ENCODE results near the gene UGT1A8. TPM values are rescaled to one million over a fixed set of nuclear protein-coding genes. Genes with fewer than 3 reads are reported as not detected.
A peak's percentile ranks its signal among the peaks of the same experiment; 100 is the strongest.
"Not testable (repeated sequence)": the region's sequence is repeated elsewhere in the genome, so short reads cannot be mapped to it uniquely, and the experiment has no call there.

Gene UGT1A8
- polyA plus RNA-seq, 3 donors, result not detected

- DNase-seq (ENCODE audit: extremely low read depth in 1 of 11, low read depth in 9 of 11, low spot score in 4 of 11), result no peak
These were observed 88.6 kb downstream of the UGT1A8 start for GRCh38 chr2:233705911-233706506.

- no peak for DNase-seq (ENCODE audit: extremely low read depth in 1 of 11, low read depth in 9 of 11, low spot score in 4 of 11)
These were observed 89.3 kb downstream of the UGT1A8 start for GRCh38 chr2:233706720-233707119.

- DNase-seq (ENCODE audit: extremely low read depth in 1 of 11, low read depth in 9 of 11, low spot score in 4 of 11), result no peak
These were observed 90.7 kb downstream of the UGT1A8 start for GRCh38 chr2:233707940-233708644.

- no peak for DNase-seq (ENCODE audit: extremely low read depth in 1 of 11, low read depth in 9 of 11, low spot score in 4 of 11)
These were observed 91.5 kb downstream of the UGT1A8 start for GRCh38 chr2:233708942-233709341.

GRCh38 chr2:233711312-233712008 is 94.0 kb downstream of the UGT1A8 start:
- DNase-seq (ENCODE audit: extremely low read depth in 1 of 11, low read depth in 9 of 11, low spot score in 4 of 11), result peak; percentile 33 to 70 (median 53)

GRCh38 chr2:233712611-233713261 is 95.3 kb downstream of the UGT1A8 start, which contains the start of gene UGT1A5:
Gene UGT1A5 (plus strand): TSS chr2:233712907. CDS start chr2:233712992, 85 bp downstream.
- no peak for DNase-seq (ENCODE audit: extremely low read depth in 1 of 11, low read depth in 9 of 11, low spot score in 4 of 11)

GRCh38 chr2:233713262-233713615 is 95.8 kb downstream of the UGT1A8 start:
- no peak for DNase-seq (ENCODE audit: extremely low read depth in 1 of 11, low read depth in 9 of 11, low spot score in 4 of 11)

- DNase-seq (ENCODE audit: extremely low read depth in 1 of 11, low read depth in 9 of 11, low spot score in 4 of 11), result no peak
These were observed 96.7 kb downstream of the UGT1A8 start for GRCh38 chr2:233714121-233714520.

- DNase-seq (ENCODE audit: extremely low read depth in 1 of 11, low read depth in 9 of 11, low spot score in 4 of 11), result no peak
These were observed 101.1 kb downstream of the UGT1A8 start, which contains the start of gene UGT1A4 for GRCh38 chr2:233718552-233718951. Gene UGT1A4 (plus strand): TSS chr2:233718736. CDS start chr2:233718821, 85 bp downstream.

GRCh38 chr2:233728723-233729301 is 111.4 kb downstream of the UGT1A8 start, which contains the start of gene UGT1A3:
Gene UGT1A3 (plus strand): TSS chr2:233729042. CDS start chr2:233729127, 85 bp downstream.
- DNase-seq (ENCODE audit: extremely low read depth in 1 of 11, low read depth in 9 of 11, low spot score in 4 of 11), result no peak

GRCh38 chr2:233736868-233737653 is 119.6 kb downstream of the UGT1A8 start:
- DNase-seq (ENCODE audit: extremely low read depth in 1 of 11, low read depth in 9 of 11, low spot score in 4 of 11), result not testable (repeated sequence)

GRCh38 chr2:233740870-233741269 is 123.4 kb downstream of the UGT1A8 start:
- DNase-seq (ENCODE audit: extremely low read depth in 1 of 11, low read depth in 9 of 11, low spot score in 4 of 11), result no peak

- no peak for DNase-seq (ENCODE audit: extremely low read depth in 1 of 11, low read depth in 9 of 11, low spot score in 4 of 11)
These were observed 126.2 kb downstream of the UGT1A8 start for GRCh38 chr2:233743464-233744259.

GRCh38 chr2:233745073-233745755 is 127.8 kb downstream of the UGT1A8 start:
- no peak for DNase-seq (ENCODE audit: extremely low read depth in 1 of 11, low read depth in 9 of 11, low spot score in 4 of 11)

GRCh38 chr2:233745838-233746237 is 128.4 kb downstream of the UGT1A8 start:
- DNase-seq (ENCODE audit: extremely low read depth in 1 of 11, low read depth in 9 of 11, low spot score in 4 of 11), result not testable (repeated sequence)

GRCh38 chr2:233746475-233747282 is 129.2 kb downstream of the UGT1A8 start:
- no peak for DNase-seq (ENCODE audit: extremely low read depth in 1 of 11, low read depth in 9 of 11, low spot score in 4 of 11)

- DNase-seq (ENCODE audit: extremely low read depth in 1 of 11, low read depth in 9 of 11, low spot score in 4 of 11), result no peak
These were observed 129.8 kb downstream of the UGT1A8 start for GRCh38 chr2:233747283-233747544.

Measured in renal cortex interstitium (tissue), 11 donors.